IMR-90 (cell line): Measurements from ENCODE around the gene HNRNPUL1. TPM values are rescaled to one million over a fixed set of nuclear protein-coding genes. Genes with fewer than 3 reads are reported as not detected.

ENCODE experiments used
- ATAC-seq: fragments of 200-7000 bp; cut with Tn5 transposase; 2 replicates; pipeline ENCODE4 v1.9.1; 2020; ENCODE audit warnings: low read depth, mild to moderate bottlenecking, moderate library complexity
- BruUV-seq: library from RNA; stranded (reverse); fragments of 400-500 nt; replicated peaks from 2 replicates; lab custom pipeline; 2021; lab: Mats Ljungman, UMichigan
- CTCF ChIA-PET: fragments of 300-600 bp; formaldehyde crosslinking; extraction: SDS; loops from one replicate; lab custom pipeline; 2021; ENCODE audit warnings: antibody characterized with exemption; lab: Yijun Ruan, JAX
- POLR2A ChIA-PET: fragments of 300-600 bp; sonication (Branson Sonifier 250); formaldehyde crosslinking; loops from one replicate; lab custom pipeline; 2022; ENCODE audit warnings: antibody characterized with exemption; ENCODE audit not compliant: unreplicated experiment; lab: Charles Lee
- DNase-seq: peaks from one replicate; pipeline ENCODE4 v3.0.0; 2013
- H2AFZ ChIP-seq: replicated peaks from 2 replicates; pipeline ENCODE3; 2013; ENCODE audit warnings: low read length, mild to moderate bottlenecking; ENCODE audit not compliant: poor library complexity
- H2AK5ac ChIP-seq: 2 replicates; pipeline ENCODE4 v1.6.1; 2013; ENCODE audit warnings: low read depth, low read length, inconsistent platforms
- H2AK9ac ChIP-seq: replicated peaks from 2 replicates; pipeline ENCODE3; 2013; ENCODE audit warnings: mild to moderate bottlenecking, low read depth, low read length, moderate library complexity; ENCODE audit not compliant: poor library complexity
- H2BK120ac ChIP-seq: 2 replicates; pipeline ENCODE4 v1.6.1; 2013; ENCODE audit warnings: low read depth, low read length, inconsistent platforms
- H2BK15ac ChIP-seq: 3 replicates; pipeline ENCODE4 v1.6.1; 2013; ENCODE audit warnings: low read depth, low read length, inconsistent platforms
- H2BK20ac ChIP-seq: 2 replicates; pipeline ENCODE4 v1.6.1; 2013; ENCODE audit warnings: low read depth, mild to moderate bottlenecking, inconsistent platforms, low read length, moderate library complexity
- H2BK5ac ChIP-seq: 2 replicates; pipeline ENCODE4 v1.6.1; 2013; ENCODE audit warnings: mild to moderate bottlenecking, low read depth, low read length, inconsistent platforms; ENCODE audit not compliant: poor library complexity, severe bottlenecking
- H3K14ac ChIP-seq: replicated peaks from 2 replicates; pipeline ENCODE4 v1.6.1; 2013; ENCODE audit warnings: low read depth, low read length, inconsistent platforms
- H3K18ac ChIP-seq: 2 replicates; pipeline ENCODE4 v1.6.1; 2013; ENCODE audit warnings: low read depth, low read length, control low read depth
- H3K23ac ChIP-seq: 2 replicates; pipeline ENCODE4 v1.6.1; 2013; ENCODE audit warnings: low read depth, low read length, inconsistent platforms
- H3K27ac ChIP-seq: 2 replicates; pipeline ENCODE4 v1.5.1; 2013; ENCODE audit warnings: mild to moderate bottlenecking, control low read depth, low read length; ENCODE audit not compliant: insufficient read depth
- H3K27me3 ChIP-seq: 2 replicates; pipeline ENCODE4 v1.6.1; 2013; ENCODE audit warnings: low read length; ENCODE audit not compliant: control insufficient read depth, insufficient read depth
- H3K36me3 ChIP-seq: 2 replicates; pipeline ENCODE4 v1.6.1; 2013; ENCODE audit warnings: low read length, mixed read lengths; ENCODE audit not compliant: control insufficient read depth, insufficient read depth
- H3K4ac ChIP-seq: 2 replicates; pipeline ENCODE4 v1.6.1; 2013; ENCODE audit warnings: low read depth, low read length, inconsistent platforms
- H3K4me1 ChIP-seq: 2 replicates; pipeline ENCODE4 v1.6.1; 2013; ENCODE audit warnings: low read length, mixed read lengths; ENCODE audit not compliant: control insufficient read depth, insufficient read depth
- H3K4me2 ChIP-seq: 2 replicates; pipeline ENCODE4 v1.6.1; 2013; ENCODE audit warnings: low read depth, mild to moderate bottlenecking, control low read depth, low read length, moderate library complexity
- H3K4me3 ChIP-seq: 2 replicates; pipeline ENCODE4 v1.5.1; 2013; ENCODE audit warnings: low read depth, mild to moderate bottlenecking, control low read depth, low read length, moderate library complexity; ENCODE audit not compliant: insufficient read depth
- H3K56ac ChIP-seq: 2 replicates; pipeline ENCODE4 v1.6.1; 2013; ENCODE audit warnings: low read length, inconsistent platforms; ENCODE audit not compliant: insufficient read depth; ENCODE audit errors: extremely low read depth
- H3K79me1 ChIP-seq, 2 experiments: 2 replicates each; pipeline ENCODE4 v1.6.1; 2013; ENCODE audit warnings: low read length in 2 of 2, inconsistent platforms in 1 of 2, low read depth in 1 of 2
- H3K9ac ChIP-seq: 2 replicates; pipeline ENCODE4 v1.6.1; 2013; ENCODE audit warnings: low read depth, low read length, control low read depth
- H3K9me1 ChIP-seq: 2 replicates; pipeline ENCODE4 v1.6.1; 2013; ENCODE audit warnings: low read length, inconsistent platforms; ENCODE audit not compliant: insufficient read depth
- H3K9me3 ChIP-seq: 2 replicates; pipeline ENCODE4 v1.6.1; 2013; ENCODE audit warnings: low read length; ENCODE audit not compliant: control insufficient read depth, insufficient read depth
- H4K20me1 ChIP-seq: 2 replicates; pipeline ENCODE4 v1.6.1; 2013; ENCODE audit warnings: low read length, inconsistent platforms; ENCODE audit not compliant: insufficient read depth
- H4K5ac ChIP-seq: 2 replicates; pipeline ENCODE4 v1.6.1; 2013; ENCODE audit warnings: mild to moderate bottlenecking, low read depth, low read length, control low read depth
- H4K8ac ChIP-seq, 2 experiments: 2 replicates each; pipeline ENCODE4 v1.6.1; 2013; ENCODE audit warnings: low read depth in 2 of 2, low read length in 2 of 2, control low read depth in 1 of 2, inconsistent platforms in 1 of 2
- H4K91ac ChIP-seq: 2 replicates; pipeline ENCODE4 v1.6.1; 2013; ENCODE audit warnings: low read depth, low read length, inconsistent platforms; ENCODE audit not compliant: insufficient read depth
- BHLHE40 ChIP-seq: fragments of 150-350 bp; IDR thresholded peaks from 2 replicates; pipeline ENCODE4 v1.6.1; 2016; ENCODE audit warnings: mild to moderate bottlenecking, low read depth, low read length
- CEBPB ChIP-seq: IDR thresholded peaks from 2 replicates; pipeline ENCODE4 v1.6.1; 2012; ENCODE audit warnings: low read depth, low read length, improper control_type of control experiment
- CHD1 ChIP-seq: IDR thresholded peaks from 2 replicates; pipeline ENCODE4 v1.6.1; 2012; ENCODE audit warnings: low read depth, low read length, improper control_type of control experiment
- MAFK ChIP-seq: IDR thresholded peaks from 2 replicates; pipeline ENCODE4 v1.6.1; 2012; ENCODE audit warnings: low read depth, low read length, improper control_type of control experiment
- MAZ ChIP-seq: IDR thresholded peaks from 2 replicates; pipeline ENCODE4 v1.6.1; 2012; ENCODE audit warnings: low read depth, mild to moderate bottlenecking, low read length, improper control_type of control experiment, moderate library complexity, borderline replicate concordance
- NFE2L2 ChIP-seq: fragments of 150-350 bp; IDR thresholded peaks from 2 replicates; pipeline ENCODE4 v1.6.1; 2016; ENCODE audit warnings: low read depth, mild to moderate bottlenecking, low read length
- POLR2A ChIP-seq: IDR thresholded peaks from 2 replicates; pipeline ENCODE4 v1.6.1; 2012; ENCODE audit warnings: mild to moderate bottlenecking, low read depth, low read length
- RAD21 ChIP-seq: IDR thresholded peaks from 2 replicates; pipeline ENCODE4 v1.6.1; 2012; ENCODE audit warnings: low read length, improper control_type of control experiment
- RCOR1 ChIP-seq: IDR thresholded peaks from 2 replicates; pipeline ENCODE4 v1.6.1; 2012; ENCODE audit warnings: mild to moderate bottlenecking, low read length, improper control_type of control experiment; ENCODE audit not compliant: insufficient replicate concordance
- SMC3 ChIP-seq: fragments of 150-350 bp; IDR thresholded peaks from 2 replicates; pipeline ENCODE4 v1.6.1; 2016; ENCODE audit warnings: low read depth, mild to moderate bottlenecking, antibody characterized with exemption, low read length, moderate library complexity
- WGBS, 2 experiments: methylation state at CpG; one replicate each; pipeline versions ENCODE4 v1.1.5 to v1.1.7; 2013; ENCODE audit warnings: missing lambda C conversion rate in 2 of 2; ENCODE audit not compliant: insufficient read length in 1 of 2; ENCODE audit errors: extremely low coverage in 2 of 2; 5-methylcytosine and 5-hydroxymethylcytosine counted together
- dilution Hi-C: fragments of 300-500 bp; cut with HindIII; formaldehyde crosslinking; loops from one replicate; pipeline ENCODE4 v1.14.3; 2018; ENCODE audit warnings: low sequenced_read_pairs; ENCODE audit not compliant: unreplicated experiment
- in situ Hi-C: fragments of 300-500 bp; cut with MboI; formaldehyde crosslinking; loops from 3 replicates; pipeline ENCODE4 v1.14.3; 2019; ENCODE audit warnings: low sequenced_read_pairs, inconsistent platforms, mixed read lengths
- intact Hi-C: fragments of 100-400 bp; cut with micrococcal nuclease; formaldehyde crosslinking; loops from 2 replicates; pipeline ENCODE4 v1.10.0; 2022
- polyA plus RNA-seq, 3 experiments: library from polyadenylated mRNA; depleted of rRNA; stranded (reverse); fragments of >200 nt; gene quantifications; 2 replicates each; pipeline ENCODE4 v1.2.3, GENCODE V29; 2012; ENCODE audit warnings: low replicate concordance in 1 of 3
- total RNA-seq: library from RNA; depleted of rRNA; stranded (reverse); fragments of >200 nt; gene quantifications from 2 replicates; pipeline ENCODE4 v1.2.3, GENCODE V29; 2012
- TF ChIP-seq, protein P1 (sequence below): fragments of 150-350 bp; IDR thresholded peaks from 2 replicates; pipeline ENCODE4 v1.6.1; 2017; ENCODE audit warnings: mild to moderate bottlenecking, antibody characterized with exemption, low read length, low read depth

HNRNPUL1 gene
- total and polyA plus RNA-seq, 2 of the 4 experiments (the other 2 are of a cell fraction), result 50.7 to 67.3 TPM

DNA sequence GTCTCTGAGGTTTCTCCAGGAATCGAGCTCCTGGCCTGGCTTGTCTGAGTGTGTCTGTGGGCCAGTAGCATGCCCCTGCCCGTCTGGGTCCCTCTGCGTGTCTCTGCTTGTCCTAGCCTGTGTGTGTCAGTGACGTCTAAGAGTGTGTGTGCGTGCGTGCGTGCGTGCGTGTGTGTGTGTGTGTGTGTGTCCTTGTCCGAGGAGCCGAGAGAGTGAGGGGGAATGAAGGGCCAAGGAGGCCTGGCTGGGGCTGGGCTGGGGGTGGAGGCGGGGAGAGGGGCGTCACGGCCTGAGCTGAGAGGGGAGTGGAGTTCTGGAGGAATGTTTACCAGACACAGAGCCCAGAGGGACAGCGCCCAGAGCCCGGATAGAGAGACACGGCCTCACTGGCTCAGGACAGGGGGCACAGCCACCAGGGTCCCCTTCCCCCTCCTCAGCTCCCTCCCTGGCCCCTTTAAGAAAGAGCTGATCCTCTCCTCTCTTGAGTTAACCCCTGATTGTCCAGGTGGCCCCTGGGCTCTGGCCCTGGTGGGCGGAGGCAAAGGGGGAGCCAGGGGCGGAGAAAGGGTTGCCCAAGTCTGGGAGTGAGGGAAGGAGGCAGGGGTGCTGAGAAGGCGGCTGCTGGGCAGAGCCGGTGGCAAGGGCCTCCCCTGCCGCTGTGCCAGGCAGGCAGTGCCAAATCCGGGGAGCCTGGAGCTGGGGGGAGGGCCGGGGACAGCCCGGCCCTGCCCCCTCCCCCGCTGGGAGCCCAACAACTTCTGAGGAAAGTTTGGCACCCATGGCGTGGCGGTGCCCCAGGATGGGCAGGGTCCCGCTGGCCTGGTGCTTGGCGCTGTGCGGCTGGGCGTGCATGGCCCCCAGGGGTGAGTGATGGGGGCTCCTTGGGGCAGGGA lies 45.3 kb upstream of the HNRNPUL1 start, which contains the start of gene AXL:
TSS of gene AXL (plus strand) at position 609 of the 893 bp plus-strand sequence. CDS start at position 779, 170 bp downstream.
- H3K14ac ChIP-seq, result peak within 1 kb of the TSS; percentile 100
- peak within 1 kb of the TSS; percentile 96 for H2BK15ac ChIP-seq
- intact Hi-C loops, result loop anchor here (5.0 kb wide), 1 partner anchor 93 kb away; the partner anchor contains the start of gene CCDC97
- H3K18ac ChIP-seq, result peak within 1 kb of the TSS; percentile 93
- WGBS, 2 experiments, result 2% methylated on average over 16 of the region's 32 CpGs; no CpG with 5 or more reads in 1 of the 2 experiments
- peaks cover 2 to 41% of the 10 kb centered on the region in 2 experiments; a peak in 3 of 4 replicates for H3K79me1 ChIP-seq
- DNase-seq (peak; percentile 86), ATAC-seq (peak; percentile 72)
- peak within 1 kb of the TSS; percentile 99 for H4K91ac ChIP-seq
- peak within 1 kb of the TSS; percentile 83 for H3K4me2 ChIP-seq
- TF ChIP-seq POLR2A, result peak; percentile 93
- TF ChIP-seq SMC3, result no peak
- TF ChIP-seq, protein P1, sequence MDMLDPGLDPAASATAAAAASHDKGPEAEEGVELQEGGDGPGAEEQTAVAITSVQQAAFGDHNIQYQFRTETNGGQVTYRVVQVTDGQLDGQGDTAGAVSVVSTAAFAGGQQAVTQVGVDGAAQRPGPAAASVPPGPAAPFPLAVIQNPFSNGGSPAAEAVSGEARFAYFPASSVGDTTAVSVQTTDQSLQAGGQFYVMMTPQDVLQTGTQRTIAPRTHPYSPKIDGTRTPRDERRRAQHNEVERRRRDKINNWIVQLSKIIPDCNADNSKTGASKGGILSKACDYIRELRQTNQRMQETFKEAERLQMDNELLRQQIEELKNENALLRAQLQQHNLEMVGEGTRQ, result no peak
- no peak for TF ChIP-seq NFE2L2
- TF ChIP-seq BHLHE40, result no peak
- peak; percentile 82 for TF ChIP-seq MAZ
- TF ChIP-seq CHD1, result peak; percentile 97; the same call in 1 of the 2 replicates
- peak; percentile 77 for TF ChIP-seq CEBPB
- peak; percentile 33 for TF ChIP-seq RCOR1
- no peak for TF ChIP-seq MAFK
- TF ChIP-seq RAD21, result 0 out of 2 replicates have a peak, but pooled peaks have one; percentile 1
- H3K9me1 ChIP-seq, result peaks cover 16% of the 10 kb centered on the region; the same call in 1 of the 2 replicates
- H3K9me3 ChIP-seq, result no peaks in the 10 kb centered on the region
- BruUV-seq, result no TSS peak
- H3K4ac ChIP-seq, result peak within 1 kb of the TSS; percentile 99
- H3K9ac ChIP-seq, result peak within 1 kb of the TSS; percentile 99
- H4K20me1 ChIP-seq, result peaks cover 10% of the 10 kb centered on the region
- H2AFZ ChIP-seq, result peak within 1 kb of the TSS; percentile 87
- peak within 1 kb of the TSS; percentile 89 for H3K4me3 ChIP-seq
- dilution Hi-C loops, result no loop called here
- peak within 1 kb of the TSS; percentile 100 for H3K23ac ChIP-seq
- peak within 1 kb of the TSS; percentile 94 for H2BK120ac ChIP-seq
- no peaks in the 10 kb centered on the region for H3K27me3 ChIP-seq
- ChIA-PET CTCF (interaction anchor here (0.7 kb wide), 2 partner anchors 15 to 43 kb away, joined by 3 read pairs; no protein-coding TSS in a partner anchor), POLR2A (no interaction called here)
- peaks cover 28% of the 10 kb centered on the region for H3K4me1 ChIP-seq
- peak within 1 kb of the TSS; percentile 100 for H3K56ac ChIP-seq
- H2AK5ac ChIP-seq, result peak within 1 kb of the TSS; percentile 96
- H4K5ac ChIP-seq, result peak within 1 kb of the TSS; percentile 83
- H3K36me3 ChIP-seq, result peaks cover 24% of the 10 kb centered on the region
- H4K8ac ChIP-seq, result peak within 1 kb of the TSS; percentile 72 to 84
- peak within 1 kb of the TSS; percentile 99 for H2AK9ac ChIP-seq
- peak within 1 kb of the TSS; percentile 99 for H2BK5ac ChIP-seq
- H3K27ac ChIP-seq, result peak within 1 kb of the TSS; percentile 99
- in situ Hi-C loops, result no loop called here
- peak within 1 kb of the TSS; percentile 88 for H2BK20ac ChIP-seq
